ENCODE measurements around the gene SNTG2.

SNTG2 gene

GRCh38 chr2:1154710-1155594, 204.3 kb downstream of the SNTG2 start:
- no peak for DNase-seq

- DNase-seq, result no peak
These were observed 205.4 kb downstream of the SNTG2 start for GRCh38 chr2:1156059-1156458.

- no peak for DNase-seq
These were observed 205.9 kb downstream of the SNTG2 start for GRCh38 chr2:1156531-1156930.

GRCh38 chr2:1157107-1157506, 206.5 kb downstream of the SNTG2 start:
- DNase-seq, result no peak

- no peak for DNase-seq
These were observed 208.4 kb downstream of the SNTG2 start for GRCh38 chr2:1159013-1159412.

GRCh38 chr2:1162246-1162645, 211.6 kb downstream of the SNTG2 start:
- no peak for DNase-seq

GRCh38 chr2:1162768-1163584, 212.3 kb downstream of the SNTG2 start:
- no peak for DNase-seq

- DNase-seq, result no peak
These were observed 216.3 kb downstream of the SNTG2 start for GRCh38 chr2:1166976-1167375.

- no peak for DNase-seq
These were observed 218.2 kb downstream of the SNTG2 start for GRCh38 chr2:1168846-1169245.

GRCh38 chr2:1169291-1169949, 218.8 kb downstream of the SNTG2 start:
- DNase-seq, result no peak

- no peak for DNase-seq
These were observed 219.6 kb downstream of the SNTG2 start for GRCh38 chr2:1170241-1170640.

- DNase-seq, result no peak
These were observed 220.1 kb downstream of the SNTG2 start for GRCh38 chr2:1170711-1171110.

GRCh38 chr2:1173528-1173927, 222.9 kb downstream of the SNTG2 start:
- no peak for DNase-seq

- no peak for DNase-seq
These were observed 231.2 kb downstream of the SNTG2 start for GRCh38 chr2:1181893-1182292.

GRCh38 chr2:1183300-1183699, 232.7 kb downstream of the SNTG2 start:
- no peak for DNase-seq

GRCh38 chr2:1186421-1186820, 235.8 kb downstream of the SNTG2 start:
- DNase-seq, result no peak

GRCh38 chr2:1187189-1187588, 236.5 kb downstream of the SNTG2 start:
- DNase-seq, result no peak

- DNase-seq, result no peak
These were observed 241.5 kb downstream of the SNTG2 start for GRCh38 chr2:1192121-1192520.

- no peak for DNase-seq
These were observed 243.2 kb downstream of the SNTG2 start for GRCh38 chr2:1193801-1194200.

- no peak for DNase-seq
These were observed 253.1 kb downstream of the SNTG2 start for GRCh38 chr2:1203772-1204171.

- no peak for DNase-seq
These were observed 255.2 kb downstream of the SNTG2 start for GRCh38 chr2:1205853-1206252.

- no peak for DNase-seq
These were observed 257.4 kb downstream of the SNTG2 start for GRCh38 chr2:1207962-1208510.

GRCh38 chr2:1208522-1208921, 257.9 kb downstream of the SNTG2 start:
- DNase-seq, result no peak

Data from GOT3 (cell line).